ENCODE results near the gene SLC35D1. TPM values are rescaled to one million over a fixed set of nuclear protein-coding genes. Genes with fewer than 3 reads are reported as not detected.
A peak's percentile ranks its signal among the peaks of the same experiment; 100 is the strongest.

The SLC35D1 gene
- total RNA-seq, 1 donor from 2014 or later: 10.1 TPM

- peaks cover 26% of the 10 kb centered on the region for H3K36me3 Mint-ChIP-seq (ENCODE audit: unreplicated experiment)
- H3K27me3 Mint-ChIP-seq (ENCODE audit: unreplicated experiment): no peaks in the 10 kb centered on the region
- H3K4me3 Mint-ChIP-seq (ENCODE audit: unreplicated experiment): no peak overlapping the region
- H3K9me3 Mint-ChIP-seq (ENCODE audit: unreplicated experiment): no peaks in the 10 kb centered on the region
- no peak for DNase-seq (ENCODE audit: extremely low spot score, unreplicated experiment)
- H3K4me1 Mint-ChIP-seq (ENCODE audit: unreplicated experiment): peaks cover 20% of the 10 kb centered on the region
- TF ChIP-seq, protein P1, sequence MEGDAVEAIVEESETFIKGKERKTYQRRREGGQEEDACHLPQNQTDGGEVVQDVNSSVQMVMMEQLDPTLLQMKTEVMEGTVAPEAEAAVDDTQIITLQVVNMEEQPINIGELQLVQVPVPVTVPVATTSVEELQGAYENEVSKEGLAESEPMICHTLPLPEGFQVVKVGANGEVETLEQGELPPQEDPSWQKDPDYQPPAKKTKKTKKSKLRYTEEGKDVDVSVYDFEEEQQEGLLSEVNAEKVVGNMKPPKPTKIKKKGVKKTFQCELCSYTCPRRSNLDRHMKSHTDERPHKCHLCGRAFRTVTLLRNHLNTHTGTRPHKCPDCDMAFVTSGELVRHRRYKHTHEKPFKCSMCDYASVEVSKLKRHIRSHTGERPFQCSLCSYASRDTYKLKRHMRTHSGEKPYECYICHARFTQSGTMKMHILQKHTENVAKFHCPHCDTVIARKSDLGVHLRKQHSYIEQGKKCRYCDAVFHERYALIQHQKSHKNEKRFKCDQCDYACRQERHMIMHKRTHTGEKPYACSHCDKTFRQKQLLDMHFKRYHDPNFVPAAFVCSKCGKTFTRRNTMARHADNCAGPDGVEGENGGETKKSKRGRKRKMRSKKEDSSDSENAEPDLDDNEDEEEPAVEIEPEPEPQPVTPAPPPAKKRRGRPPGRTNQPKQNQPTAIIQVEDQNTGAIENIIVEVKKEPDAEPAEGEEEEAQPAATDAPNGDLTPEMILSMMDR (IDR thresholded peaks at IDR 0.05): no peak
- peak overlapping the region; percentile 3 for H3K27ac Mint-ChIP-seq (ENCODE audit: unreplicated experiment)
Observed at GRCh38 chr1:67020304-67020703, 33.6 kb downstream of the SLC35D1 start.

GRCh38 chr1:67019600-67020136 is 34.3 kb downstream of the SLC35D1 start:
- H3K4me3 Mint-ChIP-seq (ENCODE audit: unreplicated experiment): no peak overlapping the region
- H3K9me3 Mint-ChIP-seq (ENCODE audit: unreplicated experiment): no peaks in the 10 kb centered on the region
- no peak for DNase-seq (ENCODE audit: extremely low spot score, unreplicated experiment)
- H3K4me1 Mint-ChIP-seq (ENCODE audit: unreplicated experiment): peaks cover 20% of the 10 kb centered on the region
- TF ChIP-seq, protein P1 (IDR thresholded peaks at IDR 0.05): no peak
- H3K27me3 Mint-ChIP-seq (ENCODE audit: unreplicated experiment): no peaks in the 10 kb centered on the region
- peaks cover 20% of the 10 kb centered on the region for H3K36me3 Mint-ChIP-seq (ENCODE audit: unreplicated experiment)
- H3K27ac Mint-ChIP-seq (ENCODE audit: unreplicated experiment): no peak overlapping the region

- peaks cover 21% of the 10 kb centered on the region for H3K36me3 Mint-ChIP-seq (ENCODE audit: unreplicated experiment)
Observed at GRCh38 chr1:67019121-67019520, 34.8 kb downstream of the SLC35D1 start.

GRCh38 chr1:67018574-67018973 is 35.4 kb downstream of the SLC35D1 start:
- H3K27ac Mint-ChIP-seq (ENCODE audit: unreplicated experiment): no peak overlapping the region
- H3K4me3 Mint-ChIP-seq (ENCODE audit: unreplicated experiment): no peak overlapping the region
- H3K27me3 Mint-ChIP-seq (ENCODE audit: unreplicated experiment): no peaks in the 10 kb centered on the region
- TF ChIP-seq, protein P1 (IDR thresholded peaks at IDR 0.05): no peak
- peaks cover 20% of the 10 kb centered on the region for H3K4me1 Mint-ChIP-seq (ENCODE audit: unreplicated experiment)
- no peak for DNase-seq (ENCODE audit: extremely low spot score, unreplicated experiment)
- peaks cover 23% of the 10 kb centered on the region for H3K36me3 Mint-ChIP-seq (ENCODE audit: unreplicated experiment)
- H3K9me3 Mint-ChIP-seq (ENCODE audit: unreplicated experiment): no peaks in the 10 kb centered on the region

More at GRCh38 chr1:67019121-67019520, 34.8 kb downstream of the SLC35D1 start:
- H3K27ac Mint-ChIP-seq (ENCODE audit: unreplicated experiment): no peak overlapping the region
- no peaks in the 10 kb centered on the region for H3K9me3 Mint-ChIP-seq (ENCODE audit: unreplicated experiment)
- no peak for DNase-seq (ENCODE audit: extremely low spot score, unreplicated experiment)
- TF ChIP-seq, protein P1 (IDR thresholded peaks at IDR 0.05): no peak
- H3K4me3 Mint-ChIP-seq (ENCODE audit: unreplicated experiment): no peak overlapping the region
- H3K4me1 Mint-ChIP-seq (ENCODE audit: unreplicated experiment): peaks cover 20% of the 10 kb centered on the region
- H3K27me3 Mint-ChIP-seq (ENCODE audit: unreplicated experiment): no peaks in the 10 kb centered on the region

- TF ChIP-seq, protein P1 (IDR thresholded peaks at IDR 0.05): no peak
- DNase-seq (ENCODE audit: extremely low spot score, unreplicated experiment): no peak
- Mint-ChIP-seq H3K27me3 (ENCODE audit: unreplicated experiment) (no peaks in the 10 kb centered on the region), H3K27ac (ENCODE audit: unreplicated experiment) (no peak overlapping the region), H3K9me3 (ENCODE audit: unreplicated experiment) (no peaks in the 10 kb centered on the region), H3K36me3 (ENCODE audit: unreplicated experiment) (peaks cover 37% of the 10 kb centered on the region), H3K4me3 (ENCODE audit: unreplicated experiment) (no peak overlapping the region), H3K4me1 (ENCODE audit: unreplicated experiment) (no peaks in the 10 kb centered on the region)
Observed at GRCh38 chr1:67013573-67013972, 40.4 kb downstream of the SLC35D1 start.

All from osteocyte (in vitro differentiated cells).